CD4-positive, alpha-beta memory T cell (primary cell): ENCODE data around the gene ALAD. TPM values are rescaled to one million over a fixed set of nuclear protein-coding genes. Genes with fewer than 3 reads are reported as not detected.

Experiments
- CTCF ChIA-PET: fragments of 350-600 bp; sonication (Branson Sonifier 250); formaldehyde crosslinking; loops from one replicate; lab custom pipeline; 2021; ENCODE audit warnings: inconsistent platforms; ENCODE audit not compliant: partially characterized antibody; lab: Charles Lee
- POLR2A ChIA-PET: fragments of 350-600 bp; sonication (Branson Sonifier 250); formaldehyde crosslinking; loops from one replicate; lab custom pipeline; 2021; ENCODE audit not compliant: partially characterized antibody; lab: Charles Lee
- DNase-seq, 5 donors: peaks; one replicate each; pipeline versions ENCODE4 v3.0.0 to v3.0.0-alpha.2; 2020 to 2022; ENCODE audit warnings: mixed read lengths in 1 of 5
- H3K27ac ChIP-seq: one replicate; pipeline ENCODE4 v1.7.0; 2013; ENCODE audit warnings: low read depth, low read length
- H3K27me3 ChIP-seq: 2 replicates; pipeline ENCODE4 v1.7.0; 2013; ENCODE audit warnings: mild to moderate bottlenecking, low read length, moderate library complexity; ENCODE audit not compliant: insufficient read depth
- H3K36me3 ChIP-seq: 2 replicates; pipeline ENCODE4 v1.7.0; 2013; ENCODE audit warnings: mild to moderate bottlenecking, low read length, moderate library complexity; ENCODE audit not compliant: insufficient read depth
- H3K4me1 ChIP-seq: 2 replicates; pipeline ENCODE4 v1.7.0; 2013; ENCODE audit warnings: mild to moderate bottlenecking, low read length, moderate library complexity; ENCODE audit not compliant: insufficient read depth
- H3K4me3 ChIP-seq, 2 donors: one replicate each; pipeline ENCODE4 v1.7.0; 2013; ENCODE audit warnings: low read length in 2 of 2, mild to moderate bottlenecking in 1 of 2
- H3K9me3 ChIP-seq, 2 donors: one replicate each; pipeline ENCODE4 v1.7.0; 2013; ENCODE audit warnings: low read length in 2 of 2, control low read depth in 1 of 2; ENCODE audit not compliant: control insufficient read depth in 1 of 2
- H3K27ac Mint-ChIP-seq, 7 donors: one replicate each; pipeline ENCODE4 v1.8.0; 2020 to 2021; ENCODE audit warnings: mixed read lengths in 7 of 7, mild to moderate bottlenecking in 6 of 7, inconsistent platforms in 3 of 7, moderate library complexity in 3 of 7
- H3K27me3 Mint-ChIP-seq, 2 donors: one replicate each; pipeline ENCODE4 v1.8.0; 2020 to 2021; ENCODE audit warnings: mixed read lengths in 2 of 2
- H3K36me3 Mint-ChIP-seq, 2 donors: one replicate each; pipeline ENCODE4 v1.8.0; 2020 to 2021; ENCODE audit warnings: mixed read lengths in 2 of 2, inconsistent platforms in 1 of 2, mild to moderate bottlenecking in 1 of 2
- H3K4me1 Mint-ChIP-seq, 4 donors: one replicate each; pipeline ENCODE4 v1.8.0; 2020 to 2021; ENCODE audit warnings: mixed read lengths in 4 of 4, mild to moderate bottlenecking in 1 of 4
- H3K4me3 Mint-ChIP-seq, 8 donors: one replicate each; pipeline ENCODE4 v1.8.0; 2020 to 2021; ENCODE audit warnings: mixed read lengths in 8 of 8, mild to moderate bottlenecking in 7 of 8, moderate library complexity in 6 of 8, inconsistent platforms in 3 of 8
- H3K9me3 Mint-ChIP-seq, 8 donors: one replicate each; pipeline ENCODE4 v1.8.0; 2020 to 2021; ENCODE audit warnings: mixed read lengths in 8 of 8, mild to moderate bottlenecking in 5 of 8, inconsistent platforms in 3 of 8, moderate library complexity in 1 of 8
- intact Hi-C: fragments of 100-400 bp; cut with micrococcal nuclease; formaldehyde crosslinking; loops from one replicate; pipeline ENCODE4 v1.15.1; 2023
- polyA plus RNA-seq, 2 donors: library from polyadenylated mRNA; unstranded; fragments of 300-500 nt; fragmentation: Illumina TruSeq; gene quantifications; one replicate each; pipeline ENCODE4 v1.2.3, GENCODE V29; 2021
- total RNA-seq, 2 experiments: library from RNA; stranded (reverse); gene quantifications; one replicate each; pipeline ENCODE4 v1.2.3, GENCODE V29; 2021

Gene ALAD
- total and polyA plus RNA-seq, 4 experiments from 2014 or later, result 16.4 to 39.9 (median 31.9) TPM

- Mint-ChIP-seq H3K4me3 (no peak overlapping the region), H3K9me3 (no peaks in the 10 kb centered on the region), H3K27ac (peak overlapping the region in 2 of 7 donors; percentile 24 to 72), H3K36me3 (peaks cover 24 to 53% of the 10 kb centered on the region in 2 donors), H3K27me3 (no peaks in the 10 kb centered on the region), H3K4me1 (peaks cover 0 to 6% (median 3%) of the 10 kb centered on the region in 4 donors)
- no peak for DNase-seq
- ChIA-PET POLR2A (interaction anchor here (0.6 kb wide), 1 partner anchor 9 kb away, joined by 3 read pairs; the partner anchor contains the start of gene ALAD), CTCF (interaction anchor here (2.1 kb wide), 1 partner anchor 10 kb away, joined by 8 read pairs; the partner anchor contains the start of gene ALAD)
- peaks cover 36% of the 10 kb centered on the region for H3K36me3 ChIP-seq
- intact Hi-C loops, result no loop called here
- no peak overlapping the region for H3K27ac ChIP-seq
- H3K4me1 ChIP-seq, result no peaks in the 10 kb centered on the region
- no peak overlapping the region for H3K4me3 ChIP-seq
- no peaks in the 10 kb centered on the region for H3K9me3 ChIP-seq
- no peaks in the 10 kb centered on the region for H3K27me3 ChIP-seq
These were observed 9.2 kb downstream of the ALAD start for GRCh38 chr9:113391917-113392316.

- H3K27me3 Mint-ChIP-seq, result no peaks in the 10 kb centered on the region
- POLR2A ChIA-PET, result no interaction called here
- H3K36me3 Mint-ChIP-seq, result peaks cover 31 to 56% of the 10 kb centered on the region in 2 donors
- H3K4me3 ChIP-seq, result no peak overlapping the region
- H3K36me3 ChIP-seq, result peaks cover 39% of the 10 kb centered on the region
- H3K27me3 ChIP-seq, result no peaks in the 10 kb centered on the region
- H3K27ac Mint-ChIP-seq, result no peak overlapping the region
- no peak for DNase-seq
- H3K4me1 ChIP-seq, result no peaks in the 10 kb centered on the region
- H3K27ac ChIP-seq, result no peak overlapping the region
- intact Hi-C loops, result no loop called here
- no peaks in the 10 kb centered on the region for H3K9me3 ChIP-seq
- peaks cover 0 to 1% (median under 1%) of the 10 kb centered on the region in 4 donors for H3K4me1 Mint-ChIP-seq
- H3K4me3 Mint-ChIP-seq, result no peak overlapping the region
- CTCF ChIA-PET, result interaction anchor here (1.7 kb wide), 1 partner anchor 11 kb away, joined by 9 read pairs; the partner anchor contains the start of gene ALAD
- no peaks in the 10 kb centered on the region for H3K9me3 Mint-ChIP-seq
These were observed 10.7 kb downstream of the ALAD start for GRCh38 chr9:113390192-113390960.

GRCh38 chr9:113389451-113389850 lies 11.6 kb downstream of the ALAD start:
- ChIA-PET POLR2A (no interaction called here), CTCF (interaction anchor here (1.7 kb wide), 1 partner anchor 11 kb away, joined by 9 read pairs; the partner anchor contains the start of gene ALAD)
- H3K4me1 ChIP-seq, result no peaks in the 10 kb centered on the region
- no peak overlapping the region for H3K27ac ChIP-seq
- no peaks in the 10 kb centered on the region for H3K27me3 Mint-ChIP-seq
- no peaks in the 10 kb centered on the region for H3K9me3 Mint-ChIP-seq
- H3K27ac Mint-ChIP-seq, result peak overlapping the region in 1 of 7 donors; percentile 25
- no peak overlapping the region for H3K4me3 ChIP-seq
- no peaks in the 10 kb centered on the region for H3K27me3 ChIP-seq
- H3K9me3 ChIP-seq, result no peaks in the 10 kb centered on the region
- H3K4me1 Mint-ChIP-seq, result no peaks in the 10 kb centered on the region
- intact Hi-C loops, result no loop called here
- peaks cover 39% of the 10 kb centered on the region for H3K36me3 ChIP-seq
- peaks cover 31 to 53% of the 10 kb centered on the region in 2 donors for H3K36me3 Mint-ChIP-seq
- no peak overlapping the region for H3K4me3 Mint-ChIP-seq
- DNase-seq, result no peak

DNA sequence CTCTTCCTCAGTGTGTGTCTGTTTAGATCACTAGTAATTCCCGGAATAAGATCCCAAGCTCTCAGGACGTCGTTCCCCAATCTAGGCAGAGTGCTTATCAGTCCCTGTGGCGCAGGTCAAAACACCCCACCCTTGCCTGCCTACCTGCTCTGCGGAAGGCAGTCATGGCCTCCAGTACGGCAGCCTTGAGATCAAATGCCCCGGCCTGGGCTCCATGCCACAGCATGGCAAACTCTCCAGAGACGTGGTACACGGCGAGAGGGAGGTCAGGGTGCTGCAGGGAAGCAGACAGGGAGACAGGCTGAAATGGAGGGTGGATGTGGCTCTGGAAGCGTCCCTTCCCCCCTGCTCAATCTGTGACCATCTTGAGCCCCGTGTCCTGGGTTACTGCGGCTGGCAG lies 12.3 kb downstream of the ALAD start:
- CTCF ChIA-PET, result interaction anchor here (1.5 kb wide), 1 partner anchor 12 kb away, joined by 4 read pairs; the partner anchor contains the start of gene ALAD
- no peaks in the 10 kb centered on the region for H3K4me1 Mint-ChIP-seq
- peaks cover 31 to 53% of the 10 kb centered on the region in 2 donors for H3K36me3 Mint-ChIP-seq
- H3K27ac Mint-ChIP-seq, result no peak overlapping the region
- H3K27ac ChIP-seq, result no peak overlapping the region
- DNase-seq, result no peak
- no peaks in the 10 kb centered on the region for H3K4me1 ChIP-seq
- H3K27me3 Mint-ChIP-seq, result no peaks in the 10 kb centered on the region
- no peaks in the 10 kb centered on the region for H3K9me3 ChIP-seq
- no peaks in the 10 kb centered on the region for H3K27me3 ChIP-seq
- H3K4me3 ChIP-seq, result no peak overlapping the region
- H3K4me3 Mint-ChIP-seq, result no peak overlapping the region
- intact Hi-C loops, result no loop called here
- peaks cover 39% of the 10 kb centered on the region for H3K36me3 ChIP-seq
- no peaks in the 10 kb centered on the region for H3K9me3 Mint-ChIP-seq
- POLR2A ChIA-PET, result interaction anchor here (0.6 kb wide), 1 partner anchor 18 kb away, joined by 3 read pairs; no protein-coding TSS in a partner anchor

- POLR2A ChIA-PET, result interaction anchor here (1.8 kb wide), 1 partner anchor 11 kb away, joined by 9 read pairs; the partner anchor contains the start of gene HDHD3
- Histone ChIP-seq H3K4me1 (no peaks in the 10 kb centered on the region), H3K4me3 (no peak overlapping the region), H3K27ac (no peak overlapping the region), H3K27me3 (no peaks in the 10 kb centered on the region), H3K9me3 (no peaks in the 10 kb centered on the region), H3K36me3 (peaks cover 39% of the 10 kb centered on the region)
- intact Hi-C loops, result no loop called here
- no peaks in the 10 kb centered on the region for H3K4me1 Mint-ChIP-seq
- no peaks in the 10 kb centered on the region for H3K9me3 Mint-ChIP-seq
- CTCF ChIA-PET, result interaction anchor here (1.5 to 1.9 kb wide), 2 partner anchors 13 to 114 kb away, joined by 4 to 6 read pairs; partner anchors contain the start of gene ALAD
- peaks cover 25 to 45% of the 10 kb centered on the region in 2 donors for H3K36me3 Mint-ChIP-seq
- no peak overlapping the region for H3K4me3 Mint-ChIP-seq
- H3K27ac Mint-ChIP-seq, result peak overlapping the region in 1 of 7 donors; percentile 29
- H3K27me3 Mint-ChIP-seq, result no peaks in the 10 kb centered on the region
- DNase-seq, result no peak
These were observed 13.4 kb downstream of the ALAD start for GRCh38 chr9:113387560-113388230.

DNA sequence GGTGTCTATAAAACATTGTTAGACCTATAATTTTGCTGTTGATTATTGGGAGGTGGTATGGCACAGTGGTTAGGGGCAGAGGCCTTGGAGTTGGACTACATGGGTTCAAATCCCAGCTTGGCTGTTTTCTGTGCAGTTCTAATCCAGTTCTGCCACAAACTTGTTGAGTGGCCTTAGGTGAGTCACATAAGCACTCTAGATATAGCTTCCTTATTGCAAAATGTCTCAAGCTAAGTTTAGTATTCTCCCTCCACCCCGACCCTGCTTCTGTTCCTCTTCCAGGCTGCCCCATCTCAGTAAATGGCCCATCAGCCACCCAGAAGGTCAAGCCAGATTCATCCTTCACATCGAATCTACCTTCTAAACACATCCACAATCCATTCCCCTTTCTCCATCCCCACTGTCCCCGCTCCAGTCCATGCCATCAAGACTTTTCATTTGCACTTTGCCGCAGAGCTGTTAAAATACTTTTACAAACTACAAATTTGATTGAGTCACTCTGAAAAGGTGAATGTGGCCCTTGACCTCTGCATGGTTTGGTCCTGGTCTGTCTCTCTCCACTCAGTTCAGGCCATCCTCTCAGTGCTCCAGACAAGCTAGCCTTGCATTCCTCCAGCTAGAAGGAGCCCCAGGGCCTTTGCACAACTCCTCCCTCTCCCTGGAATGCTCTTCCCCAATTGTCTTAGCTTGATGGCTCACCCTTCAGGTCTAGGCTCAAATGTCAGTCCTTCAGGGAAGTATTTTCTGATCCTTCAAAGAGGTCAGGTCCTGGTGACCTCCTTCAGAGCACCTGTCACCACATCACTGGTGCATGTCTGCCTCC lies 14.3 kb downstream of the ALAD start:
- Histone ChIP-seq H3K36me3 (peaks cover 39% of the 10 kb centered on the region), H3K27ac (no peak overlapping the region), H3K4me1 (no peaks in the 10 kb centered on the region), H3K4me3 (no peak overlapping the region), H3K9me3 (no peaks in the 10 kb centered on the region), H3K27me3 (no peaks in the 10 kb centered on the region)
- no peak for DNase-seq
- Mint-ChIP-seq H3K27me3 (no peaks in the 10 kb centered on the region), H3K4me3 (no peak overlapping the region), H3K9me3 (no peaks in the 10 kb centered on the region), H3K27ac (peak overlapping the region in 1 of 7 donors; percentile 55), H3K4me1 (no peaks in the 10 kb centered on the region), H3K36me3 (peaks cover 25 to 38% of the 10 kb centered on the region in 2 donors)
- intact Hi-C loops, result no loop called here
- CTCF ChIA-PET, result interaction anchor here (1.3 to 1.9 kb wide), 4 partner anchors 14 to 114 kb away, joined by 3 to 6 read pairs (median 4); no protein-coding TSS in a partner anchor
- POLR2A ChIA-PET, result interaction anchor here (1.8 kb wide), 1 partner anchor 10 kb away, joined by 9 read pairs; the partner anchor contains the start of gene HDHD3
